NAMALWA (cell line): ENCODE measurements around the gene TNFRSF19.

Source experiments
- DNase-seq: peaks from one replicate; pipeline ENCODE4 v3.0.0-alpha.2; 2015; ENCODE audit warnings: low spot score

TNFRSF19 gene

GRCh38 chr13:23608138-23608537 lies 37.9 kb downstream of the TNFRSF19 start:
- DNase-seq: no peak

- no peak for DNase-seq
Measured at GRCh38 chr13:23608701-23609413, 38.6 kb downstream of the TNFRSF19 start.

GRCh38 chr13:23609414-23609760 lies 39.2 kb downstream of the TNFRSF19 start:
- DNase-seq: no peak

GRCh38 chr13:23609874-23610576 lies 39.8 kb downstream of the TNFRSF19 start:
- DNase-seq: no peak

GRCh38 chr13:23610966-23611491 lies 40.8 kb downstream of the TNFRSF19 start:
- DNase-seq: no peak

- DNase-seq: no peak
Measured at GRCh38 chr13:23612182-23612581, 42.0 kb downstream of the TNFRSF19 start.

GRCh38 chr13:23612731-23613130 lies 42.5 kb downstream of the TNFRSF19 start:
- no peak for DNase-seq

- no peak for DNase-seq
Measured at GRCh38 chr13:23613596-23613995, 43.4 kb downstream of the TNFRSF19 start.

- no peak for DNase-seq
Measured at GRCh38 chr13:23615395-23616081, 45.3 kb downstream of the TNFRSF19 start.

GRCh38 chr13:23616228-23616627 lies 46.0 kb downstream of the TNFRSF19 start:
- DNase-seq: no peak

GRCh38 chr13:23617551-23618024 lies 47.4 kb downstream of the TNFRSF19 start:
- DNase-seq: no peak

- no peak for DNase-seq
Measured at GRCh38 chr13:23618341-23618740, 48.1 kb downstream of the TNFRSF19 start.

- DNase-seq: no peak
Measured at GRCh38 chr13:23619068-23619855, 49.0 kb downstream of the TNFRSF19 start.

- DNase-seq: no peak
Measured at GRCh38 chr13:23620211-23620610, 50.0 kb downstream of the TNFRSF19 start.

- no peak for DNase-seq
Measured at GRCh38 chr13:23620613-23621315, 50.6 kb downstream of the TNFRSF19 start.

GRCh38 chr13:23621316-23621645 lies 51.1 kb downstream of the TNFRSF19 start:
- DNase-seq: no peak

- DNase-seq: no peak
Measured at GRCh38 chr13:23622985-23623384, 52.8 kb downstream of the TNFRSF19 start.

- no peak for DNase-seq
Measured at GRCh38 chr13:23623394-23623793, 53.2 kb downstream of the TNFRSF19 start.

- no peak for DNase-seq
Measured at GRCh38 chr13:23626700-23627099, 56.5 kb downstream of the TNFRSF19 start.

- DNase-seq: no peak
Measured at GRCh38 chr13:23627410-23627809, 57.2 kb downstream of the TNFRSF19 start.

GRCh38 chr13:23628250-23628649 lies 58.0 kb downstream of the TNFRSF19 start:
- DNase-seq: no peak
